ENCODE results near the gene ADAM33. TPM values are rescaled to one million over a fixed set of nuclear protein-coding genes. Genes with fewer than 3 reads are reported as not detected.

Gene ADAM33
- total RNA-seq, 4 donors from 2014 or later: 27.3 to 94.4 (median 51.9) TPM

GRCh38 chr20:3631534-3631933, 50.3 kb downstream of the ADAM33 start:
- no peak for ATAC-seq (ENCODE audit: low FRiP score)
- TF ChIP-seq CTCF (IDR thresholded peaks at IDR 0.05): no peak
- DNase-seq (ENCODE audit: low spot score): no peak

GRCh38 chr20:3630429-3630828, 51.4 kb downstream of the ADAM33 start:
- TF ChIP-seq CTCF (IDR thresholded peaks at IDR 0.05): no peak
- no peak for DNase-seq (ENCODE audit: low spot score)
- ATAC-seq (ENCODE audit: low FRiP score): no peak

GRCh38 chr20:3629893-3630292, 51.9 kb downstream of the ADAM33 start:
- TF ChIP-seq CTCF (IDR thresholded peaks at IDR 0.05): no peak
- DNase-seq (ENCODE audit: low spot score) (no peak), ATAC-seq (ENCODE audit: low FRiP score) (no peak)

- no peak for TF ChIP-seq CTCF (IDR thresholded peaks at IDR 0.05)
- no peak for ATAC-seq (ENCODE audit: low FRiP score)
These were observed 53.1 kb downstream of the ADAM33 start for GRCh38 chr20:3628502-3629314.

GRCh38 chr20:3627476-3627875, 54.3 kb downstream of the ADAM33 start:
- no peak for TF ChIP-seq CTCF (IDR thresholded peaks at IDR 0.05)
- DNase-seq (ENCODE audit: low spot score) (no peak), ATAC-seq (ENCODE audit: low FRiP score) (no peak)

More at GRCh38 chr20:3628502-3629314, 53.1 kb downstream of the ADAM33 start:
- DNase-seq (ENCODE audit: low spot score): no peak

GRCh38 chr20:3622406-3622805, 59.4 kb downstream of the ADAM33 start:
- no peak for TF ChIP-seq CTCF (IDR thresholded peaks at IDR 0.05)
- DNase-seq (ENCODE audit: low spot score) (no peak), ATAC-seq (ENCODE audit: low FRiP score) (no peak)

- no peak for DNase-seq (ENCODE audit: low spot score)
- no peak for ATAC-seq (ENCODE audit: low FRiP score)
These were observed 60.7 kb downstream of the ADAM33 start for GRCh38 chr20:3621111-3621510.

More at GRCh38 chr20:3621111-3621510, 60.7 kb downstream of the ADAM33 start:
- no peak for TF ChIP-seq CTCF (IDR thresholded peaks at IDR 0.05)
